GM23338 (cell line): Measurements from ENCODE around the gene DUS4L. TPM values are rescaled to one million over a fixed set of nuclear protein-coding genes. Genes with fewer than 3 reads are reported as not detected.

Experiments used
- ATAC-seq: fragments of 200-7000 bp; cut with Tn5 transposase; 3 replicates; pipeline ENCODE4 v1.9.1; 2020
- DNase-seq: peaks from one replicate; pipeline ENCODE4 v3.0.0-alpha.2; 2015; ENCODE audit warnings: low spot score
- H2AFZ ChIP-seq: fragments of 200-600 bp; sonication (generic); 2 replicates; pipeline ENCODE4 v1.8.0; 2016; ENCODE audit warnings: antibody characterized with exemption, mild to moderate bottlenecking, moderate library complexity
- H3F3A ChIP-seq: fragments of 200-600 bp; sonication (generic); replicated peaks from 2 replicates; pipeline ENCODE4 v1.8.0; 2017; ENCODE audit warnings: antibody characterized with exemption, mixed run types, low read depth
- H3K27ac ChIP-seq: fragments of 200-600 bp; sonication (generic); 2 replicates; pipeline ENCODE4 v1.6.1; 2016; ENCODE audit warnings: low read depth
- H3K27me3 ChIP-seq: fragments of 200-600 bp; sonication (generic); 2 replicates; pipeline ENCODE4 v1.8.0; 2016; ENCODE audit warnings: mild to moderate bottlenecking, mixed run types, moderate library complexity; ENCODE audit not compliant: insufficient read depth
- H3K36me3 ChIP-seq: fragments of 200-600 bp; sonication (generic); 2 replicates; pipeline ENCODE4 v1.8.0; 2016; ENCODE audit warnings: mild to moderate bottlenecking; ENCODE audit not compliant: insufficient read depth
- H3K4me1 ChIP-seq: fragments of 200-600 bp; sonication (generic); 2 replicates; pipeline ENCODE4 v1.8.0; 2016; ENCODE audit warnings: mild to moderate bottlenecking, moderate library complexity; ENCODE audit not compliant: insufficient read depth
- H3K4me2 ChIP-seq: fragments of 200-600 bp; sonication (generic); 2 replicates; pipeline ENCODE4 v1.7.1; 2017; ENCODE audit warnings: mixed run types
- H3K4me3 ChIP-seq: fragments of 200-600 bp; sonication (generic); 2 replicates; pipeline ENCODE4 v1.6.1; 2016; ENCODE audit warnings: mixed run types
- H3K79me2 ChIP-seq: fragments of 200-600 bp; sonication (generic); replicated peaks from 2 replicates; pipeline ENCODE4 v1.8.0; 2017; ENCODE audit warnings: mild to moderate bottlenecking; ENCODE audit not compliant: insufficient read depth
- H3K9me2 ChIP-seq: fragments of 200-600 bp; sonication (generic); 2 replicates; pipeline ENCODE4 v1.8.0; 2017; ENCODE audit not compliant: insufficient read depth
- H4K20me1 ChIP-seq: fragments of 200-600 bp; sonication (generic); replicated peaks from 2 replicates; pipeline ENCODE4 v1.8.0; 2017; ENCODE audit warnings: mild to moderate bottlenecking; ENCODE audit not compliant: insufficient read depth
- H3K27ac Mint-ChIP-seq: 2 replicates; pipeline ENCODE4 v1.8.0; 2020; ENCODE audit warnings: inconsistent platforms, mild to moderate bottlenecking, moderate library complexity, mixed read lengths
- H3K27me3 Mint-ChIP-seq: 3 replicates; pipeline ENCODE4 v1.8.0; 2022; ENCODE audit warnings: low read depth, mild to moderate bottlenecking, moderate library complexity, mixed read lengths, inconsistent platforms; ENCODE audit not compliant: insufficient read depth, poor library complexity
- H3K36me3 Mint-ChIP-seq: 3 replicates; pipeline ENCODE4 v1.8.0; 2021; ENCODE audit warnings: low read depth, mild to moderate bottlenecking, inconsistent platforms, moderate library complexity, mixed read lengths
- H3K4me1 Mint-ChIP-seq: 3 replicates; pipeline ENCODE4 v1.8.0; 2020; ENCODE audit warnings: mild to moderate bottlenecking, inconsistent platforms, mixed read lengths
- H3K4me3 Mint-ChIP-seq: 3 replicates; pipeline ENCODE4 v1.8.0; 2021; ENCODE audit warnings: moderate library complexity, mild to moderate bottlenecking, inconsistent platforms, mixed read lengths
- H3K9me3 Mint-ChIP-seq: 3 replicates; pipeline ENCODE4 v1.8.0; 2020; ENCODE audit warnings: moderate library complexity, mild to moderate bottlenecking, inconsistent platforms, mixed read lengths
- CREB1 ChIP-seq: fragments of 250-450 bp; sonication (Bioruptor Pico); IDR thresholded peaks from 2 replicates; pipeline ENCODE4 v1.5.0; 2020; ENCODE audit warnings: low read depth, mild to moderate bottlenecking, moderate library complexity
- ETS1 ChIP-seq: IDR thresholded peaks from 2 replicates; pipeline ENCODE4 v1.6.1; 2016; ENCODE audit warnings: antibody characterized with exemption
- EZH2 ChIP-seq: fragments of 200-600 bp; sonication (generic); IDR thresholded peaks from one replicate; pipeline ENCODE4 v1.8.0; 2017; ENCODE audit warnings: antibody characterized with exemption, mild to moderate bottlenecking, low read depth; ENCODE audit not compliant: unreplicated experiment
- EZH2phosphoT487 ChIP-seq: fragments of 200-600 bp; sonication (generic); IDR thresholded peaks from one replicate; pipeline ENCODE4 v1.8.1; 2018; ENCODE audit warnings: antibody characterized with exemption; ENCODE audit not compliant: unreplicated experiment
- JUNB ChIP-seq: IDR thresholded peaks from one replicate; pipeline ENCODE4 v1.6.1; 2016; ENCODE audit warnings: antibody characterized with exemption; ENCODE audit not compliant: unreplicated experiment
- NANOG ChIP-seq: IDR thresholded peaks from 2 replicates; pipeline ENCODE4 v1.6.1; 2016; ENCODE audit warnings: antibody characterized with exemption, borderline replicate concordance
- POLR2AphosphoS5 ChIP-seq: IDR thresholded peaks from 2 replicates; pipeline ENCODE4 v1.6.1; 2016; ENCODE audit warnings: antibody characterized with exemption, low read depth
- REST ChIP-seq: IDR thresholded peaks from one replicate; pipeline ENCODE4 v1.6.1; 2018; ENCODE audit warnings: antibody characterized with exemption; ENCODE audit not compliant: unreplicated experiment
- STAT1 ChIP-seq: IDR thresholded peaks from one replicate; pipeline ENCODE4 v1.6.1; 2016; ENCODE audit warnings: antibody characterized with exemption; ENCODE audit not compliant: unreplicated experiment
- ZNF114 ChIP-seq: fragments of 250-450 bp; sonication (Bioruptor Pico); IDR thresholded peaks from 2 replicates; pipeline ENCODE4 v1.5.0; 2020; ENCODE audit warnings: mild to moderate bottlenecking, moderate library complexity
- ZNF331 ChIP-seq: fragments of 250-450 bp; sonication (Bioruptor Pico); IDR thresholded peaks from 2 replicates; pipeline ENCODE4 v1.5.0; 2020; ENCODE audit warnings: low read depth, mild to moderate bottlenecking, moderate library complexity
- polyA plus RNA-seq: library from polyadenylated mRNA; unstranded; fragments of >200 nt; fragmentation: Nextera tagmentation; extraction: Ambion mirVana; gene quantifications from 2 replicates; pipeline ENCODE4 v1.2.1, GENCODE V29; 2016
- total RNA-seq: library from RNA; depleted of rRNA; stranded (reverse); fragments of >200 nt; shearing (Covaris generic); gene quantifications from 2 replicates; pipeline ENCODE4 v1.2.3, GENCODE V29; 2014
- TF ChIP-seq, protein P1 (sequence below): fragments of 250-450 bp; sonication (Bioruptor Pico); IDR thresholded peaks from 2 replicates; pipeline ENCODE4 v1.5.0; 2020; ENCODE audit warnings: mild to moderate bottlenecking, moderate library complexity
- TF ChIP-seq, protein P2 (sequence below), 2 experiments: fragments of 200-600 bp in 1 of 2; sonication (generic) in 1 of 2; conservative IDR thresholded peaks; 2 replicates each; pipeline versions ENCODE4 v1.5.1 to v1.6.1; 2016 to 2017; ENCODE audit warnings: antibody characterized with exemption in 2 of 2, low read depth in 2 of 2, mild to moderate bottlenecking in 2 of 2, moderate library complexity in 1 of 2

Gene DUS4L
- total and polyA plus RNA-seq, 2 experiments from 2014 or later = 16.7 to 22.9 TPM

DNA sequence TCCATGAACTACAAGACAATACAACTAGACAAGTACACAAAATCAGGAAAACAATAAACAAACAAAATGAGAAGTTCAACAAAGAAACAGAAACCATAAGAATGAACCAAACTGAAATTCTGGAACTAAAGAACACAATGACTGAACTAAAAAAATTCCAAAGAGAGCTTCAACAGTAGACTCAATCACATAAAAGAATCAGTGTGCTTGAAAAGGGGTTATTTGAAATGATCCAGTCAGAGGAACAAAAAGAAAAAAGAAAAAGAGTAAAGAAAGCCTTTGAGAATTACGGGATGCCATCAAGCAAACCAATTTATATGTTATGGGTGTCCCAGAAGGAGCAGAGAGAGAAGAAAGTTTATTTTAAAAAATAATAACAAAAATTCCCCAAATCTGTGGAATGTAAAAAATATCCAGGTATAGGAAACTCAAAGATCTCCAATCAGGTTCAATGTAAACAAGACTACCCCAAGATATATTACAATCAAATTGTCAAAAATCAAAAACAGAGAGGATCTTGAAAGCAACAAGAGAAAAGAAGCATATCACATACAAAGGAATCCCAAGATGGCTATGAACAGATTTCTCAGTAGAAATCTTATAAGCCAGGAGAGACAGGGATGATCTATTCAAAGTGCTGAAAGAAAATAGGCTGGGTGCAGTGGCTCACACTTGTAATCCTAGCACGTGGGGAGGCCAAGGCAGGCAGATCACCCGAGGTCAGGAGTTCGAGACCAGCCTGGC is 18.8 kb upstream of the DUS4L start:
- no peak for DNase-seq
- H3F3A ChIP-seq = no peaks in the 10 kb centered on the region
- Mint-ChIP-seq H3K27me3 (no peaks in the 10 kb centered on the region), H3K4me1 (no peaks in the 10 kb centered on the region; the same call in 2 of the 3 replicates), H3K36me3 (peaks cover 45% of the 10 kb centered on the region), H3K27ac (no peak overlapping the region), H3K4me3 (no peak overlapping the region), H3K9me3 (peaks cover 9% of the 10 kb centered on the region; the same call in 2 of the 3 replicates)
- no peak overlapping the region for H3K27ac ChIP-seq
- H3K27me3 ChIP-seq = no peaks in the 10 kb centered on the region
- ATAC-seq = no peak
- TF ChIP-seq, protein P1, sequence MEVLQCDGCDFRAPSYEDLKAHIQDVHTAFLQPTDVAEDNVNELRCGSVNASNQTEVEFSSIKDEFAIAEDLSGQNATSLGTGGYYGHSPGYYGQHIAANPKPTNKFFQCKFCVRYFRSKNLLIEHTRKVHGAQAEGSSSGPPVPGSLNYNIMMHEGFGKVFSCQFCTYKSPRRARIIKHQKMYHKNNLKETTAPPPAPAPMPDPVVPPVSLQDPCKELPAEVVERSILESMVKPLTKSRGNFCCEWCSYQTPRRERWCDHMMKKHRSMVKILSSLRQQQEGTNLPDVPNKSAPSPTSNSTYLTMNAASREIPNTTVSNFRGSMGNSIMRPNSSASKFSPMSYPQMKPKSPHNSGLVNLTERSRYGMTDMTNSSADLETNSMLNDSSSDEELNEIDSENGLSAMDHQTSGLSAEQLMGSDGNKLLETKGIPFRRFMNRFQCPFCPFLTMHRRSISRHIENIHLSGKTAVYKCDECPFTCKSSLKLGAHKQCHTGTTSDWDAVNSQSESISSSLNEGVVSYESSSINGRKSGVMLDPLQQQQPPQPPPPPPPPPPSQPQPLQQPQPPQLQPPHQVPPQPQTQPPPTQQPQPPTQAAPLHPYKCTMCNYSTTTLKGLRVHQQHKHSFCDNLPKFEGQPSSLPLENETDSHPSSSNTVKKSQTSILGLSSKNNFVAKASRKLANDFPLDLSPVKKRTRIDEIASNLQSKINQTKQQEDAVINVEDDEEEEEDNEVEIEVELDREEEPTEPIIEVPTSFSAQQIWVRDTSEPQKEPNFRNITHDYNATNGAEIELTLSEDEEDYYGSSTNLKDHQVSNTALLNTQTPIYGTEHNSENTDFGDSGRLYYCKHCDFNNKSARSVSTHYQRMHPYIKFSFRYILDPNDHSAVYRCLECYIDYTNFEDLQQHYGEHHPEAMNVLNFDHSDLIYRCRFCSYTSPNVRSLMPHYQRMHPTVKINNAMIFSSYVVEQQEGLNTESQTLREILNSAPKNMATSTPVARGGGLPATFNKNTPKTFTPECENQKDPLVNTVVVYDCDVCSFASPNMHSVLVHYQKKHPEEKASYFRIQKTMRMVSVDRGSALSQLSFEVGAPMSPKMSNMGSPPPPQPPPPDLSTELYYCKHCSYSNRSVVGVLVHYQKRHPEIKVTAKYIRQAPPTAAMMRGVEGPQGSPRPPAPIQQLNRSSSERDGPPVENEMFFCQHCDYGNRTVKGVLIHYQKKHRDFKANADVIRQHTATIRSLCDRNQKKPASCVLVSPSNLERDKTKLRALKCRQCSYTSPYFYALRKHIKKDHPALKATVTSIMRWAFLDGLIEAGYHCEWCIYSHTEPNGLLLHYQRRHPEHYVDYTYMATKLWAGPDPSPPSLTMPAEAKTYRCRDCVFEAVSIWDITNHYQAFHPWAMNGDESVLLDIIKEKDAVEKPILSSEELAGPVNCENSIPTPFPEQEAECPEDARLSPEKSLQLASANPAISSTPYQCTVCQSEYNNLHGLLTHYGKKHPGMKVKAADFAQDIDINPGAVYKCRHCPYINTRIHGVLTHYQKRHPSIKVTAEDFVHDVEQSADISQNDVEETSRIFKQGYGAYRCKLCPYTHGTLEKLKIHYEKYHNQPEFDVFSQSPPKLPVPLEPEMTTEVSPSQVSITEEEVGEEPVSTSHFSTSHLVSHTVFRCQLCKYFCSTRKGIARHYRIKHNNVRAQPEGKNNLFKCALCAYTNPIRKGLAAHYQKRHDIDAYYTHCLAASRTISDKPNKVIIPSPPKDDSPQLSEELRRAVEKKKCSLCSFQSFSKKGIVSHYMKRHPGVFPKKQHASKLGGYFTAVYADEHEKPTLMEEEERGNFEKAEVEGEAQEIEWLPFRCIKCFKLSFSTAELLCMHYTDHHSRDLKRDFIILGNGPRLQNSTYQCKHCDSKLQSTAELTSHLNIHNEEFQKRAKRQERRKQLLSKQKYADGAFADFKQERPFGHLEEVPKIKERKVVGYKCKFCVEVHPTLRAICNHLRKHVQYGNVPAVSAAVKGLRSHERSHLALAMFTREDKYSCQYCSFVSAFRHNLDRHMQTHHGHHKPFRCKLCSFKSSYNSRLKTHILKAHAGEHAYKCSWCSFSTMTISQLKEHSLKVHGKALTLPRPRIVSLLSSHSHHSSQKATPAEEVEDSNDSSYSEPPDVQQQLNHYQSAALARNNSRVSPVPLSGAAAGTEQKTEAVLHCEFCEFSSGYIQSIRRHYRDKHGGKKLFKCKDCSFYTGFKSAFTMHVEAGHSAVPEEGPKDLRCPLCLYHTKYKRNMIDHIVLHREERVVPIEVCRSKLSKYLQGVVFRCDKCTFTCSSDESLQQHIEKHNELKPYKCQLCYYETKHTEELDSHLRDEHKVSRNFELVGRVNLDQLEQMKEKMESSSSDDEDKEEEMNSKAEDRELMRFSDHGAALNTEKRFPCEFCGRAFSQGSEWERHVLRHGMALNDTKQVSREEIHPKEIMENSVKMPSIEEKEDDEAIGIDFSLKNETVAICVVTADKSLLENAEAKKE (CRISPR knock-in tag) = no peak
- TF ChIP-seq JUNB (no peak), EZH2 (no peak), ZNF331 (no peak), STAT1 (no peak), ZNF114 (CRISPR knock-in tag) (no peak), EZH2phosphoT487 (no peak), REST (no peak), POLR2AphosphoS5 (no peak), CREB1 (CRISPR knock-in tag) (no peak), NANOG (no peak), ETS1 (no peak)
- TF ChIP-seq, protein P2, sequence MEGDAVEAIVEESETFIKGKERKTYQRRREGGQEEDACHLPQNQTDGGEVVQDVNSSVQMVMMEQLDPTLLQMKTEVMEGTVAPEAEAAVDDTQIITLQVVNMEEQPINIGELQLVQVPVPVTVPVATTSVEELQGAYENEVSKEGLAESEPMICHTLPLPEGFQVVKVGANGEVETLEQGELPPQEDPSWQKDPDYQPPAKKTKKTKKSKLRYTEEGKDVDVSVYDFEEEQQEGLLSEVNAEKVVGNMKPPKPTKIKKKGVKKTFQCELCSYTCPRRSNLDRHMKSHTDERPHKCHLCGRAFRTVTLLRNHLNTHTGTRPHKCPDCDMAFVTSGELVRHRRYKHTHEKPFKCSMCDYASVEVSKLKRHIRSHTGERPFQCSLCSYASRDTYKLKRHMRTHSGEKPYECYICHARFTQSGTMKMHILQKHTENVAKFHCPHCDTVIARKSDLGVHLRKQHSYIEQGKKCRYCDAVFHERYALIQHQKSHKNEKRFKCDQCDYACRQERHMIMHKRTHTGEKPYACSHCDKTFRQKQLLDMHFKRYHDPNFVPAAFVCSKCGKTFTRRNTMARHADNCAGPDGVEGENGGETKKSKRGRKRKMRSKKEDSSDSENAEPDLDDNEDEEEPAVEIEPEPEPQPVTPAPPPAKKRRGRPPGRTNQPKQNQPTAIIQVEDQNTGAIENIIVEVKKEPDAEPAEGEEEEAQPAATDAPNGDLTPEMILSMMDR (conservative IDR thresholded peaks at IDR 0.05; ENCODE audit: low read depth in 2 of 2) = no peak
- no peak overlapping the region for H3K4me3 ChIP-seq
- H3K4me2 ChIP-seq = no peak overlapping the region
- H3K9me2 ChIP-seq = no peaks in the 10 kb centered on the region
- H3K79me2 ChIP-seq = peaks cover 54% of the 10 kb centered on the region
- H3K36me3 ChIP-seq = peaks cover 8% of the 10 kb centered on the region; the same call in 1 of the 2 replicates
- no peaks in the 10 kb centered on the region for H3K4me1 ChIP-seq
- H2AFZ ChIP-seq = no peak overlapping the region
- H4K20me1 ChIP-seq = 0 out of 2 replicates have a peak, but pooled peaks cover 4% of the 10 kb centered on the region
